IMR-90 (cell line): ENCODE measurements around the gene LRRC10B. TPM values are rescaled to one million over a fixed set of nuclear protein-coding genes. Genes with fewer than 3 reads are reported as not detected.

Source experiments
- ATAC-seq: fragments of 200-7000 bp; cut with Tn5 transposase; 2 replicates; pipeline ENCODE4 v1.9.1; 2020; ENCODE audit warnings: low read depth, mild to moderate bottlenecking, moderate library complexity
- BruUV-seq: library from RNA; stranded (reverse); fragments of 400-500 nt; replicated peaks from 2 replicates; lab custom pipeline; 2021; lab: Mats Ljungman, UMichigan
- CTCF ChIA-PET: fragments of 300-600 bp; formaldehyde crosslinking; extraction: SDS; loops from one replicate; lab custom pipeline; 2021; ENCODE audit warnings: antibody characterized with exemption; lab: Yijun Ruan, JAX
- POLR2A ChIA-PET: fragments of 300-600 bp; sonication (Branson Sonifier 250); formaldehyde crosslinking; loops from one replicate; lab custom pipeline; 2022; ENCODE audit warnings: antibody characterized with exemption; ENCODE audit not compliant: unreplicated experiment; lab: Charles Lee
- DNase-seq: peaks from one replicate; pipeline ENCODE4 v3.0.0; 2013
- H2AFZ ChIP-seq: replicated peaks from 2 replicates; pipeline ENCODE3; 2013; ENCODE audit warnings: low read length, mild to moderate bottlenecking; ENCODE audit not compliant: poor library complexity
- H2AK5ac ChIP-seq: 2 replicates; pipeline ENCODE4 v1.6.1; 2013; ENCODE audit warnings: low read depth, low read length, inconsistent platforms
- H2AK9ac ChIP-seq: replicated peaks from 2 replicates; pipeline ENCODE3; 2013; ENCODE audit warnings: mild to moderate bottlenecking, low read depth, low read length, moderate library complexity; ENCODE audit not compliant: poor library complexity
- H2BK120ac ChIP-seq: 2 replicates; pipeline ENCODE4 v1.6.1; 2013; ENCODE audit warnings: low read depth, low read length, inconsistent platforms
- H2BK15ac ChIP-seq: 3 replicates; pipeline ENCODE4 v1.6.1; 2013; ENCODE audit warnings: low read depth, low read length, inconsistent platforms
- H2BK20ac ChIP-seq: 2 replicates; pipeline ENCODE4 v1.6.1; 2013; ENCODE audit warnings: low read depth, mild to moderate bottlenecking, inconsistent platforms, low read length, moderate library complexity
- H2BK5ac ChIP-seq: 2 replicates; pipeline ENCODE4 v1.6.1; 2013; ENCODE audit warnings: mild to moderate bottlenecking, low read depth, low read length, inconsistent platforms; ENCODE audit not compliant: poor library complexity, severe bottlenecking
- H3K14ac ChIP-seq: replicated peaks from 2 replicates; pipeline ENCODE4 v1.6.1; 2013; ENCODE audit warnings: low read depth, low read length, inconsistent platforms
- H3K18ac ChIP-seq: 2 replicates; pipeline ENCODE4 v1.6.1; 2013; ENCODE audit warnings: low read depth, low read length, control low read depth
- H3K23ac ChIP-seq: 2 replicates; pipeline ENCODE4 v1.6.1; 2013; ENCODE audit warnings: low read depth, low read length, inconsistent platforms
- H3K27ac ChIP-seq: 2 replicates; pipeline ENCODE4 v1.5.1; 2013; ENCODE audit warnings: mild to moderate bottlenecking, control low read depth, low read length; ENCODE audit not compliant: insufficient read depth
- H3K27me3 ChIP-seq: 2 replicates; pipeline ENCODE4 v1.6.1; 2013; ENCODE audit warnings: low read length; ENCODE audit not compliant: control insufficient read depth, insufficient read depth
- H3K36me3 ChIP-seq: 2 replicates; pipeline ENCODE4 v1.6.1; 2013; ENCODE audit warnings: low read length, mixed read lengths; ENCODE audit not compliant: control insufficient read depth, insufficient read depth
- H3K4ac ChIP-seq: 2 replicates; pipeline ENCODE4 v1.6.1; 2013; ENCODE audit warnings: low read depth, low read length, inconsistent platforms
- H3K4me1 ChIP-seq: 2 replicates; pipeline ENCODE4 v1.6.1; 2013; ENCODE audit warnings: low read length, mixed read lengths; ENCODE audit not compliant: control insufficient read depth, insufficient read depth
- H3K4me2 ChIP-seq: 2 replicates; pipeline ENCODE4 v1.6.1; 2013; ENCODE audit warnings: low read depth, mild to moderate bottlenecking, control low read depth, low read length, moderate library complexity
- H3K4me3 ChIP-seq: 2 replicates; pipeline ENCODE4 v1.5.1; 2013; ENCODE audit warnings: low read depth, mild to moderate bottlenecking, control low read depth, low read length, moderate library complexity; ENCODE audit not compliant: insufficient read depth
- H3K56ac ChIP-seq: 2 replicates; pipeline ENCODE4 v1.6.1; 2013; ENCODE audit warnings: low read length, inconsistent platforms; ENCODE audit not compliant: insufficient read depth; ENCODE audit errors: extremely low read depth
- H3K79me1 ChIP-seq, 2 experiments: 2 replicates each; pipeline ENCODE4 v1.6.1; 2013; ENCODE audit warnings: low read length in 2 of 2, inconsistent platforms in 1 of 2, low read depth in 1 of 2
- H3K9ac ChIP-seq: 2 replicates; pipeline ENCODE4 v1.6.1; 2013; ENCODE audit warnings: low read depth, low read length, control low read depth
- H3K9me1 ChIP-seq: 2 replicates; pipeline ENCODE4 v1.6.1; 2013; ENCODE audit warnings: low read length, inconsistent platforms; ENCODE audit not compliant: insufficient read depth
- H3K9me3 ChIP-seq: 2 replicates; pipeline ENCODE4 v1.6.1; 2013; ENCODE audit warnings: low read length; ENCODE audit not compliant: control insufficient read depth, insufficient read depth
- H4K20me1 ChIP-seq: 2 replicates; pipeline ENCODE4 v1.6.1; 2013; ENCODE audit warnings: low read length, inconsistent platforms; ENCODE audit not compliant: insufficient read depth
- H4K5ac ChIP-seq: 2 replicates; pipeline ENCODE4 v1.6.1; 2013; ENCODE audit warnings: mild to moderate bottlenecking, low read depth, low read length, control low read depth
- H4K8ac ChIP-seq, 2 experiments: 2 replicates each; pipeline ENCODE4 v1.6.1; 2013; ENCODE audit warnings: low read depth in 2 of 2, low read length in 2 of 2, control low read depth in 1 of 2, inconsistent platforms in 1 of 2
- H4K91ac ChIP-seq: 2 replicates; pipeline ENCODE4 v1.6.1; 2013; ENCODE audit warnings: low read depth, low read length, inconsistent platforms; ENCODE audit not compliant: insufficient read depth
- CEBPB ChIP-seq: IDR thresholded peaks from 2 replicates; pipeline ENCODE4 v1.6.1; 2012; ENCODE audit warnings: low read depth, low read length, improper control_type of control experiment
- CHD1 ChIP-seq: IDR thresholded peaks from 2 replicates; pipeline ENCODE4 v1.6.1; 2012; ENCODE audit warnings: low read depth, low read length, improper control_type of control experiment
- FOS ChIP-seq: fragments of 150-350 bp; IDR thresholded peaks from 2 replicates; pipeline ENCODE4 v1.6.1; 2016; ENCODE audit warnings: low read depth, low read length
- MAZ ChIP-seq: IDR thresholded peaks from 2 replicates; pipeline ENCODE4 v1.6.1; 2012; ENCODE audit warnings: low read depth, mild to moderate bottlenecking, low read length, improper control_type of control experiment, moderate library complexity, borderline replicate concordance
- NFE2L2 ChIP-seq: fragments of 150-350 bp; IDR thresholded peaks from 2 replicates; pipeline ENCODE4 v1.6.1; 2016; ENCODE audit warnings: low read depth, mild to moderate bottlenecking, low read length
- POLR2A ChIP-seq: IDR thresholded peaks from 2 replicates; pipeline ENCODE4 v1.6.1; 2012; ENCODE audit warnings: mild to moderate bottlenecking, low read depth, low read length
- RAD21 ChIP-seq: IDR thresholded peaks from 2 replicates; pipeline ENCODE4 v1.6.1; 2012; ENCODE audit warnings: low read length, improper control_type of control experiment
- RFX5 ChIP-seq: IDR thresholded peaks from 2 replicates; pipeline ENCODE4 v1.8.0; 2012; ENCODE audit warnings: low read depth, mild to moderate bottlenecking, low read length, moderate library complexity
- USF2 ChIP-seq: fragments of 150-350 bp; IDR thresholded peaks from 2 replicates; pipeline ENCODE4 v1.6.1; 2017; ENCODE audit warnings: mild to moderate bottlenecking, antibody characterized with exemption, low read length, low read depth
- WGBS, 2 experiments: methylation state at CpG; one replicate each; pipeline versions ENCODE4 v1.1.5 to v1.1.7; 2013; ENCODE audit warnings: missing lambda C conversion rate in 2 of 2; ENCODE audit not compliant: insufficient read length in 1 of 2; ENCODE audit errors: extremely low coverage in 2 of 2; 5-methylcytosine and 5-hydroxymethylcytosine counted together
- dilution Hi-C: fragments of 300-500 bp; cut with HindIII; formaldehyde crosslinking; loops from one replicate; pipeline ENCODE4 v1.14.3; 2018; ENCODE audit warnings: low sequenced_read_pairs; ENCODE audit not compliant: unreplicated experiment
- in situ Hi-C: fragments of 300-500 bp; cut with MboI; formaldehyde crosslinking; loops from 3 replicates; pipeline ENCODE4 v1.14.3; 2019; ENCODE audit warnings: low sequenced_read_pairs, inconsistent platforms, mixed read lengths
- intact Hi-C: fragments of 100-400 bp; cut with micrococcal nuclease; formaldehyde crosslinking; loops from 2 replicates; pipeline ENCODE4 v1.10.0; 2022
- polyA plus RNA-seq, 3 experiments: library from polyadenylated mRNA; depleted of rRNA; stranded (reverse); fragments of >200 nt; gene quantifications; 2 replicates each; pipeline ENCODE4 v1.2.3, GENCODE V29; 2012; ENCODE audit warnings: low replicate concordance in 1 of 3
- total RNA-seq: library from RNA; depleted of rRNA; stranded (reverse); fragments of >200 nt; gene quantifications from 2 replicates; pipeline ENCODE4 v1.2.3, GENCODE V29; 2012
- TF ChIP-seq, protein P1 (sequence below): fragments of 150-350 bp; IDR thresholded peaks from 2 replicates; pipeline ENCODE4 v1.6.1; 2016; ENCODE audit warnings: low read depth, mild to moderate bottlenecking, low read length, moderate library complexity, borderline replicate concordance

LRRC10B gene
- total and polyA plus RNA-seq, 2 of the 4 experiments (the other 2 are of a cell fraction) = not detected

GRCh38 chr11:61547246-61547645, 38.7 kb downstream of the LRRC10B start:
- DNase-seq (no peak), ATAC-seq (no peak)
- H3K23ac ChIP-seq = no peak overlapping the region
- no peaks in the 10 kb centered on the region for H3K79me1 ChIP-seq
- no peak overlapping the region for H3K27ac ChIP-seq
- no peaks in the 10 kb centered on the region for H3K36me3 ChIP-seq
- no peak overlapping the region for H3K14ac ChIP-seq
- H3K4me1 ChIP-seq = peaks cover 5% of the 10 kb centered on the region; the same call in 1 of the 2 replicates
- H2BK15ac ChIP-seq = no peak overlapping the region
- H3K18ac ChIP-seq = no peak overlapping the region
- peaks cover 9% of the 10 kb centered on the region; the same call in 1 of the 2 replicates for H3K27me3 ChIP-seq
- H4K91ac ChIP-seq = no peak overlapping the region
- POLR2A ChIA-PET = no interaction called here
- CTCF ChIA-PET = no interaction called here
- no peak overlapping the region for H4K5ac ChIP-seq
- H2AK9ac ChIP-seq = no peak overlapping the region
- no peak overlapping the region for H2AFZ ChIP-seq
- H2BK20ac ChIP-seq = no peak overlapping the region
- H3K4me2 ChIP-seq = no peak overlapping the region
- H3K9me1 ChIP-seq = no peaks in the 10 kb centered on the region
- no peak overlapping the region for H3K4me3 ChIP-seq
- no peaks in the 10 kb centered on the region for H3K9me3 ChIP-seq
- no peak overlapping the region for H2AK5ac ChIP-seq
- whole genome bisulfite sequencing, 2 experiments = 46% methylated on average over 10 of the region's 19 CpGs; no CpG with 5 or more reads in 1 of the 2 experiments
- no peaks in the 10 kb centered on the region for H4K20me1 ChIP-seq
- no peak overlapping the region for H3K9ac ChIP-seq
- H2BK5ac ChIP-seq = no peak overlapping the region
- in situ Hi-C loops (no loop called here), dilution Hi-C loops (no loop called here), intact Hi-C loops (no loop called here)
- no peak overlapping the region for H3K56ac ChIP-seq
- no peak for TF ChIP-seq RAD21
- no peak for TF ChIP-seq FOS
- TF ChIP-seq POLR2A = no peak
- TF ChIP-seq CEBPB = no peak
- TF ChIP-seq USF2 = no peak
- no peak for TF ChIP-seq RFX5
- no peak for TF ChIP-seq CHD1
- TF ChIP-seq, protein P1, sequence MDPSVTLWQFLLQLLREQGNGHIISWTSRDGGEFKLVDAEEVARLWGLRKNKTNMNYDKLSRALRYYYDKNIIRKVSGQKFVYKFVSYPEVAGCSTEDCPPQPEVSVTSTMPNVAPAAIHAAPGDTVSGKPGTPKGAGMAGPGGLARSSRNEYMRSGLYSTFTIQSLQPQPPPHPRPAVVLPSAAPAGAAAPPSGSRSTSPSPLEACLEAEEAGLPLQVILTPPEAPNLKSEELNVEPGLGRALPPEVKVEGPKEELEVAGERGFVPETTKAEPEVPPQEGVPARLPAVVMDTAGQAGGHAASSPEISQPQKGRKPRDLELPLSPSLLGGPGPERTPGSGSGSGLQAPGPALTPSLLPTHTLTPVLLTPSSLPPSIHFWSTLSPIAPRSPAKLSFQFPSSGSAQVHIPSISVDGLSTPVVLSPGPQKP = no peak
- TF ChIP-seq MAZ = no peak
- no peak for TF ChIP-seq NFE2L2
- BruUV-seq = no TSS peak
- no peak overlapping the region for H3K4ac ChIP-seq
- no peak overlapping the region for H2BK120ac ChIP-seq
- H4K8ac ChIP-seq = no peak overlapping the region
